ENCODE results near the gene CD40.
A peak's percentile ranks its signal among the peaks of the same experiment; 100 is the strongest.
"Not testable (repeated sequence)": the region's sequence is repeated elsewhere in the genome, so short reads cannot be mapped to it uniquely, and the experiment has no call there.

Gene CD40

GRCh38 chr20:46117704-46118467 is at the start of gene CD40:
Gene CD40, plus strand, starts transcription at chr20:46118314. Its CDS starts 30 bp downstream, at chr20:46118344.
- peak; percentile 15 to 68 (median 39) for DNase-seq (ENCODE audit: low read depth in 3 of 3, low spot score in 1 of 3)

GRCh38 chr20:46070215-46070900 is 47.8 kb upstream of the CD40 start:
- DNase-seq (ENCODE audit: low read depth in 3 of 3, low spot score in 1 of 3) = no peak

GRCh38 chr20:46071573-46071972 is 46.5 kb upstream of the CD40 start:
- no peak for DNase-seq (ENCODE audit: low read depth in 3 of 3, low spot score in 1 of 3)

DNA sequence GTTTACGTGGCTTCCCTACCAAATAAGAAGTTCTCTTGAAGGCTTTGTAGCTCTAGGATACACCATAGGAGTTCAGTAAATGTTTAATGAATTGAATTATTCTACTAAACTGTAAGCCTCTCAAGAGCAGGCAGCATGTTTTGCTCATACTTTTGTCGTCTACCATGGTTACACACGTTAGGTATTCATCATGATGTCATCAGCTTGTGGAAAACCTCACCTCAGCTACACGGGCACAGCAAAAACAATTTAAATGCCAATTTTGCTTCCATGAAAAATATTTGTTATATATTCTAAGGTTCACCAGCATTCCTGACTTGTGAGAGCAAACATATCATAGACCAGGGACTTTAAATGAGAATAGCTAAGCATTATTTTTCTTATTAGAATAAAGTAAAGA is 45.1 kb upstream of the CD40 start:
- no peak for DNase-seq (ENCODE audit: low read depth in 3 of 3, low spot score in 1 of 3)

- DNase-seq (ENCODE audit: low read depth in 3 of 3, low spot score in 1 of 3) = no peak
Measured at GRCh38 chr20:46073443-46073842, 44.7 kb upstream of the CD40 start.

GRCh38 chr20:46074006-46074405 is 44.1 kb upstream of the CD40 start:
- no peak for DNase-seq (ENCODE audit: low read depth in 3 of 3, low spot score in 1 of 3)

DNA sequence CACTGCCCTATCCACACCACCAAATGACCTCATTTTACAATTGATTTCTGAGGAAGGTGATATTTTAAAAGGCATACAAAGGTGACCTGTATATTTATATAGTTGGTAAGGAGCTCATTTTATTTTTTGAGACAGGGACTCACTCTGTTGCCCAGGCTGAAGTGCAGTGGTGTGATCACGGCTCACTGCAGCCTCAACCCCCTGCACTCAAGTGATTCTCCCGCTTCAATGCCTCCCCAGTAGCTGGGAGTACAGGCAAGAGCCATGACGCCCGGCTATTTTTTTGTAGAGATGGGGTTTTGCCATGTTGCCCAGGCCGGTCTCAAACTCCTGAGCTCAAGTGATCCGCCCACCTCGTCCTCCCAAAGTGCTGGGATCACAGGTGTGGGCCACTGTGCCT is 41.3 kb upstream of the CD40 start:
- no peak for DNase-seq (ENCODE audit: low read depth in 3 of 3, low spot score in 1 of 3)

- DNase-seq (ENCODE audit: low read depth in 3 of 3, low spot score in 1 of 3) = no peak
Measured at GRCh38 chr20:46077642-46078305, 40.3 kb upstream of the CD40 start.

- DNase-seq (ENCODE audit: low read depth in 3 of 3, low spot score in 1 of 3) = no peak
Measured at GRCh38 chr20:46078954-46079353, 39.2 kb upstream of the CD40 start.

DNA sequence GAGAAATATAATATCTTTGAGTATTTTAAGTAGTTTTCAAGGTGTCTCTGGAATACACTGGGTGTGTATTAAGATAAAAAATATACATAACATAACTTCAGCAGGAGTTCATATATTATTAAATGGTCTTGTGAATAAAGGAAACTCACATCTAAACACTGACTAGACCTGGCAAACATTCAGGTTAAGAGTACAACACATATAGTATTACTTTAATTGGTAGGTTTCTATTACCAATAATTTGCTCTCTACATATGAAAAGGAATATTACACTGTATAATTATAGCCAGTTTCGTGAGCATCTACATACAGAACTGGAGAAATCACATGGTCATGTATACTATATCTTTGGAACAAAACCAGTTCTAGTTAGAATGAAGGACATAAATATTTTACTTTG is 37.0 kb upstream of the CD40 start:
- DNase-seq (ENCODE audit: low read depth in 3 of 3, low spot score in 1 of 3) = no peak

- no peak for DNase-seq (ENCODE audit: low read depth in 3 of 3, low spot score in 1 of 3)
Measured at GRCh38 chr20:46083101-46083500, 35.0 kb upstream of the CD40 start.

DNA sequence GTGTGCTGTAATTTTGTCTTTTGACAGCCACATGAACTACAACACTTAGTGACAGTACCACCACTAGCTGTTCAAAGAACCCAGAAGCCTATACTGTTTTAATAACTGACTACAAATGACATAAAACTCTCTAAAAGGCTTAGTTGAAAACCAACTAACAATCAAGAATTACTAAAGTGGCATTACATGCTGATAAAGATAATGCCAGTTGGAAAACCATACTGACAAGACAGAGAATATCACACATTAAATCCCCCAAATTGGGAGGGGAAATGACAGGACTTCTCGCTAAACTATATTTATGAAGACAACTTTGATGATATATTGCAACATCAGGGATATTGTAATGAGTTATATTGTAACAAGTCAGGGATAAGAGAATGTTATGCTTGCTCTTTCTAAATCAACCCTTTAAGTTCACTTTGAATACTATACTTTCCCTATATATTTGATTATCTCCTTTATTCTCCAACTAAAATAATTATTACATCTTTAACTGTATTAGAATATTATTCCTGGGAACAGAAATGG is 34.5 kb upstream of the CD40 start:
- no peak for DNase-seq (ENCODE audit: low read depth in 3 of 3, low spot score in 1 of 3)

DNA sequence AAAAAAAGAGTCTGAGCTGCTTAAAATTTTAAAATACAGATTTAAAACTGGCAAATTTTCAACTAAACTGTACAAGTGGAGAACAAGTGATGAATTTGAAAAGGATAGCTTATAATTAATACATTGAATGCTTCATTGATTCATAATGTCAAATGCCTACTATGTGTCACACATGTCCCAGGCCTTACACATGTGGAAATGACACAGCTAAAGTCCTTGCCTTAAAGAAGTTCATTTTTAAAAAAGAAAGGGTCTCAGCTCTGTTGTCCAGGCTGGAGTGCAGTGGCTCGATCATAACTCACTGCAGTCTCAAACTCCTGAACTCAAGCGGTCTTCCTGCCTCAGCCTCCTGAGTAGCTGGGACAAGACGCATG is 33.3 kb upstream of the CD40 start:
- no peak for DNase-seq (ENCODE audit: low read depth in 3 of 3, low spot score in 1 of 3)

DNA sequence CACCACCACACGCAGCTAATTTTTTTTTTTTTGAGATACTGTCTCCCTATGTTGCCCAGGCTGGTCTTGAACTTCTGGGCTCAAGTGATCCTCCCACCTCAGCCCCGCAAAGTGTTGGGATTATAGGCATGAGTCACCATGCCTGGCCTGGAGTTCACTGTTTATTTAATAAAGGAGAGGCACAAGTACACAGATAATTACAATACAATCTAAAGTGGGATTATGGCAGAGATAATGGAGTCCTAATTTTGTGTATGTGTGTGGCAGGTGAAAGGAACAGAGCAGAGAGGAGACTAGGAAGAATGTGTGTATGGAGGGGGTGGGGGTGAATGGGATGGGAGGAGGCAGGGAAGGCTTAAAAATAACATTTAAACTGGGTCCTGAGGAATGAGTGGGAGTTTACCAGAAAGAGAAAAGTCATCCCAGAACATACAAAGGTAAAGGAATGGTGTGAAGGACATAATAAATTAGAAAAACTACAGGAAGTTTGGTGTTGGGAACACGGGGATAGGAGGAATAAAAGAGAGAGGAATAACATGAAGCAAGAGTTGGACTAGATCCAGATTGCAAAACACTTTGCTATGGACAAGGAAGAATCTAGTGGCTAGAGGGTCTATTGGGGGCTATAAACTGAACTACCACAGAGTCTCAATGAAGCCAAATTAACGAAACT is 32.8 kb upstream of the CD40 start:
- DNase-seq (ENCODE audit: low read depth in 3 of 3, low spot score in 1 of 3) = no peak

DNA sequence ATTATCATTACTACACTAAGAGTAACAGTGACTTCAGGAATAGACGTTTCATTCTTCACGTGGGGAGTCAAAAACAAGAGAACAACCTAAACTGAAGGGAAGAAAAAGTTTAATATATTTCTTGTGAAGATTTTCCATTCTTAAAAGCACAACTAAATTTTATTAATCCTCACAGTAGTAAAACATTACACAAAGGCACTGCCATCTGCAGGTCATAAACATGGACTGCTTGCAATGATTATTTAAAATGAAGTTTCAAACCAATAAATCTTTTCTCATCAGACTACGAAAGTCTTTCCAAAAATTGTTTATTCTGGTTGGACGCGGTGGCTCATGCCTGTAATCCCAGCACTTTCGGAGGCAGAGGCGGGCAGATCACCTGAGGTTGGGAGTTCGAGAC is 31.0 kb upstream of the CD40 start:
- DNase-seq (ENCODE audit: low read depth in 3 of 3, low spot score in 1 of 3) = no peak

DNA sequence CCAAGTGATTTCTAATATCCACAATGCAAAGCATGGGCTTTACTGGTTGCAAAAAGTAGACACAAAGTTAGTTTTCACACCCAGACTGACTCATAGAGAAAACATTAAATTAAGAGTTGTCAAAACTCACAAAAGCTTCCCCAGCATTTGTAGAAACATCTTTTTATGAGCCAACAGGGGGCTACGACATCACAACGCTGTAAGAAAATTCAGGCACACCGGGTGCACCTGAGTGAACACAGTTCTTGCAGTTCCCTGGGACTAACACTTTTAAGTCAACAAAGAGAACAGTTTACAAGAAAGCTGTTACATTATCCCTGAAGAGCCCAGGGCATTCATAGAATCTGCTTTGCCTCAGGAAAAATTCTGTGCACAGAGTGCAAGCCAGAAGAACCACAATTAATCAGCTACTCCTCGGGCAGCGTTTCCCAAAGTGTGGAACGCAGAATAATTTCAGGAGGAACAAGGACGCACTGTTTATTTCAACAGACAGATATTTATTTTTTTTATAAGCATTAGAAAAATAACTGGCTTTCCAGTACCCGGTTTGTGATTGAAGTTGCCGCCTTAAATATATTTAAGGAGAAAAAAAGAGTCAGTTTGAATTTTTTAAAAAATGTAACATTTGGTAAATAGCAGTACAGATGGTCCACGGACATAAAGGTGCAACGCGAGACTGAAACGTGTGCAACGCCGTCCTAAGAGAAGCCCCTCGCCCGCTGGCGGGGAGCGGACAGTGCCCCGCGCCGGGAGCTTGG is 29.5 kb upstream of the CD40 start:
- no peak for DNase-seq (ENCODE audit: low read depth in 3 of 3, low spot score in 1 of 3)

DNA sequence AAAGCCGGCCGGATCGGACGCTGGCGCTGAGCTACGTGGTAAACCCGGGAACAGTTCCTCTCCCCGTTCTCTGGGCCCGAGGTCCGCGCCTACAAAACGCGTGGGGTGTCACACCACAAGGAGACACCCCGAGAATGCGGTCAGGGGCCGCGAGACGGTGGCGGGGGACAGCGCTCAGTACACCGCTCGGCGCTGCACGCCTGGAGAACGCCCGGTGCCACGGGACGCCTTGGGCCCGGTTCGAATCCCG is 29.0 kb upstream of the CD40 start:
- DNase-seq (ENCODE audit: low read depth in 3 of 3, low spot score in 1 of 3) = no peak

DNA sequence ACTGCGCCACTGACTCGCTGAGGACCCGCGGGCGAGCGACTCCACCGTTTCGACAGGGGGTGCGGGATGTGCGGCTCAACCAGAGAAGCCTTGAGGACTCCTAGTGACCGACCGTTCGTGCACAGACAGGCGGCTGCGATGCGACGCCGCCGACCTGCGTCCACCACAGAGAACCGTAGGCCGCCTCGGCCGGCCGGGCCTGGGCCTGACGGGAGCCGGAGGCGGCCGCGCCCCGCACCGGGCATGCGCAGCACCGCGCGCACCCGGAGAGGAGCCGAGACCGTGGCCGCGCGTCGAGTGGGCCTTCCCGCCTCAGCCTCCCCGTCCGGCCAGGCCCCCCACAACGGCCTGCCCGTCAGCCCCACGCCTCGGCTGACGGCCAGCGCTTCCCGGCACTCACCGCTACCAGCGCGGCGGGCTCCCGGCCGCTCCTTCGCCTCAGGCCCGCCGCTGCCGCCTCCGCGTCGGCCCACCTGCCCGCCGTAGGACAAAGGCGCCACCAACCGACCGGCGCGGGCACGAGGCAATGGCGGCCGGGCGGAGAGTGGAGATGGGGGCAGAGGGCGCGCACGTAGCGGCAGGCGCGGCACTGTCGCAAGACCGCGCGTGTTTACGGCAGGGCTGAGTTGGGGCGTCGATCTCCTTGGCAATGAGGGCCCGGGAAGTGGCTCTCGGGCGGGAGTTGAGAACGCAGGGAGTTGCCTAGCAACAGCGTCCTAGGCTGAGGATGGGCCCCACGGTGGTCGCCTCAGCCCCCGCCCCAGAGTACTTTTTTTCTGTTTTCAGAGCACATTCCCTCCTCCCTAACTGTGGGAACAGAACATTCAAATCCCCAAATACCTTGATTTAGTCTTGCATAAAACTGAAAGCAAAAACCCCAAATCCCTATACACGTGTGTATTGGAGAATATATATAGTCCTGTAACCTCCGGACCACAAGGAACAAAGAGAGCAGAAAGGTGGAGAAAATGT is 28.4 kb upstream of the CD40 start, which contains the start of gene NCOA5:
TSS of gene NCOA5 (minus strand) at position 546 of the 972 bp plus-strand sequence. CDS start 10,538 bp downstream, outside the sequence.
- peak; percentile 79 to 89 (median 84) for DNase-seq (ENCODE audit: low read depth in 3 of 3, low spot score in 1 of 3)

DNA sequence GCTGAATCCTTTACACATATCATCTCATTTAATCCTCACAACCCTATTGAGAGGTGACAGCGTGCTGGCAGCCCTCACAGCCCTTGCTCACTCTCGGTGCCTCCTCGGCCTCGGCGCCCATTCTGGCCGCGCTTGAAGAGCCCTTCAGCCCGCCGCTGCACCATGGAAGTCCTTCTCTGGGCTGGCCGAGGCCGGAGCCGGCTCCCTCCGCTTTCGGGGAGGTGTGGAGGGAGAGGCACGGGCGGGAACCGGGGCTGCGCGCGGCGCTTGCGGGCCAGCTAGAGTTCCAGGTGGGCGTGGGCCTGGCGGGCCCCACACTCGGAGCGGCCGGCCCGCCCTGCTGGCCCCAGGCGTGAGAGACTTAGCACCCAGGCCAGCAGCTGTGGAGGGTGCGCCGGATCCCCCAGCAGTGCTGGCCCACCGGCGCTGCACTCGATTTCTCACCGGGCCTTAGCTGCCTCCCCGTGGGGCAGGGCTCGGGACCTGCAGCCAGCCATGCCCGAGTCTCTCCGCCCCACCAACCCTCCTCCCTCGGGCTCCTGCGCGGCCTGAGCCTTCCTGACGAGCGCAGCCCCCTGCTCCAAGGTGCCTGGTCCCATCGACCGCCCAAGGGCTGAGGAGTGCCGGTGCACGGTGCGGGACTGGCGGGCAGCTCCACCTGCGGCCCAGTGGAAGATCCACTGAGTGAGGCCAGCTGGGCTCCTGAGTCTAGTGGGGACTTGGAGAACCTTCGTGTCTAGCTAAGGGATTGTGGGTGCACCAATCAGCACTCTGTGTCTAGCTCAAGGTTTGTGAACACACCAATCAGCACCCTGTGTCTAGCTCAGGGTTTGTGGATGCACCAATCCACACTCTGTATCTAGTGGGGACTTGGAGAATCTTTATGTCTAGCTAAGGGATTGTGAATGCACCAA is 26.2 kb upstream of the CD40 start:
- not testable (repeated sequence) for DNase-seq (ENCODE audit: low read depth in 3 of 3, low spot score in 1 of 3)

All from stimulated activated CD4-positive, alpha-beta T cell treated with anti-CD3 and anti-CD28 coated beads, TNF-alpha, amount 100 ng/mL, for 1 hour (primary cell).